Measurements from ENCODE around the gene MSH5. TPM values are rescaled to one million over a fixed set of nuclear protein-coding genes. Genes with fewer than 3 reads are reported as not detected.

Gene MSH5
- polyA plus RNA-seq, 2 of the 4 experiments (the other 2 are of a cell fraction): 17.4 to 36.5 TPM

GRCh38 chr6:31794294-31794865 lies 54.6 kb downstream of the MSH5 start (continued):
- TF ChIP-seq PBX3 (IDR thresholded peaks at IDR 0.05) (no peak), MAZ (IDR thresholded peaks at IDR 0.05; ENCODE audit: borderline replicate concordance, low read depth, low read length) (no peak), JUNB (IDR thresholded peaks at IDR 0.05) (no peak), ZFP36 (IDR thresholded peaks at IDR 0.05; ENCODE audit: borderline replicate concordance, partially characterized antibody) (no peak), RFX5 (IDR thresholded peaks at IDR 0.05) (no peak)

GRCh38 chr6:31794866-31795615 lies 55.2 kb downstream of the MSH5 start:
- peak in 1 of 2 experiments; percentile 25 for DNase-seq (ENCODE audit: low read depth in 1 of 2, low spot score in 1 of 2)

GRCh38 chr6:31795616-31796298 lies 56.0 kb downstream of the MSH5 start, which contains the start of gene VARS1:
VARS1 (minus strand) TSS chr6:31795752; CDS start chr6:31795217, 535 bp downstream.
- POLR2A ChIA-PET: interaction anchor here (0.9 to 2.6 kb wide), 5 partner anchors 11 to 34 kb away, joined by 7 to 28 read pairs (median 18); partner anchors contain the start of genes HSPA1A, HSPA1B, HSPA1L and LSM2
- Histone ChIP-seq H3K9me3 (no peaks in the 10 kb centered on the region), H3K4me3 (peak within 1 kb of the TSS; percentile 97), H3K27ac (peak within 1 kb of the TSS; percentile 94 to 97), H3K4me1 (peaks cover 23% of the 10 kb centered on the region; the same call in 2 of the 3 replicates), H3K4me2 (peak within 1 kb of the TSS; percentile 95)
- FAIRE-seq (no peak), ATAC-seq (peak; percentile 88 to 91), DNase-seq (ENCODE audit: low read depth in 1 of 2, low spot score in 1 of 2) (peak; percentile 88 to 92)
- WGBS (ENCODE audit: missing lambda C conversion rate): 3% methylated on average over 6 of the region's 75 CpGs
- CTCF ChIA-PET: interaction anchor here (0.6 to 3.8 kb wide), 28 partner anchors 9 to 249 kb away, joined by 3 to 27 read pairs (median 4); partner anchors contain the start of genes CLIC1, HSPA1A, HSPA1B and HSPA1L
- TF ChIP-seq MAX (IDR thresholded peaks at IDR 0.05) (peak; percentile 96), POLR2A (IDR thresholded peaks at IDR 0.05; ENCODE audit: low read length) (no peak; the same call in none of the 2 replicates), KDM1A (IDR thresholded peaks at IDR 0.05; ENCODE audit: low read depth) (no peak), RAD21 (conservative IDR thresholded peaks at IDR 0.05 in 1 of 2, IDR thresholded peaks at IDR 0.05 in 1 of 2) (peak; percentile 31 to 70; a peak in 4 of 5 replicates), NPAS2 (CRISPR knock-in tag; IDR thresholded peaks at IDR 0.05; ENCODE audit: borderline replicate concordance) (0 out of 2 replicates have a peak, but pooled peaks have one; percentile 38), KDM5A (IDR thresholded peaks at IDR 0.05) (no peak), CTCF (IDR thresholded peaks at IDR 0.05) (peak; percentile 67), BCL3 (IDR thresholded peaks at IDR 0.05) (peak; percentile 63; the same call in 1 of the 3 replicates)

More at GRCh38 chr6:31794866-31795615, 55.2 kb downstream of the MSH5 start:
- H3K4me3 ChIP-seq: peak overlapping the region; percentile 97
- POLR2A ChIA-PET: interaction anchor here (0.6 to 2.6 kb wide), 7 partner anchors 12 to 35 kb away, joined by 5 to 28 read pairs (median 9); partner anchors contain the start of genes HSPA1A, HSPA1B, HSPA1L and LSM2
- H3K4me1 ChIP-seq: peaks cover 23% of the 10 kb centered on the region; the same call in 2 of the 3 replicates
- peak overlapping the region; percentile 95 for H3K4me2 ChIP-seq
- no peaks in the 10 kb centered on the region for H3K9me3 ChIP-seq
- FAIRE-seq: no peak
- TF ChIP-seq PHF8 (IDR thresholded peaks at IDR 0.05; ENCODE audit: borderline replicate concordance, low read depth) (peak; percentile 27; the same call in 1 of the 2 replicates), HMGXB4 (CRISPR knock-in tag; IDR thresholded peaks at IDR 0.05; ENCODE audit: borderline replicate concordance) (no peak), CTCF (IDR thresholded peaks at IDR 0.05) (no peak)
- under 1% methylated on average over 25 of the region's 44 CpGs for WGBS (ENCODE audit: missing lambda C conversion rate)
- peak; percentile 63 to 76 for ATAC-seq
- CTCF ChIA-PET: interaction anchor here (0.6 to 3.8 kb wide), 17 partner anchors 9 to 150 kb away, joined by 3 to 27 read pairs (median 6); partner anchors contain the start of genes CLIC1, HSPA1A, HSPA1B and HSPA1L
- H3K27ac ChIP-seq: peak overlapping the region; percentile 94 to 97

Measured in A549 (cell line).